Karpas-422 (cell line): ENCODE results near the gene ALG9. TPM values are rescaled to one million over a fixed set of nuclear protein-coding genes. Genes with fewer than 3 reads are reported as not detected.

Experiments used
- DNase-seq: peaks from one replicate; pipeline ENCODE4 v3.0.0-alpha.2; 2015
- H2AFZ ChIP-seq: fragments of 200-600 bp; sonication (generic); 2 replicates; pipeline ENCODE4 v1.6.1; 2014; ENCODE audit warnings: antibody characterized with exemption, low read length, mixed read lengths
- H3K27ac ChIP-seq: fragments of 200-600 bp; sonication (generic); 2 replicates; pipeline ENCODE4 v1.5.1; 2014; ENCODE audit warnings: mild to moderate bottlenecking, low read length, moderate library complexity
- H3K27me3 ChIP-seq: fragments of 200-600 bp; sonication (generic); 2 replicates; pipeline ENCODE4 v1.6.1; 2014; ENCODE audit warnings: low read length, mixed read lengths
- H3K36me3 ChIP-seq: fragments of 200-600 bp; sonication (generic); 2 replicates; pipeline ENCODE4 v1.6.1; 2014; ENCODE audit warnings: low read length, mixed read lengths; ENCODE audit not compliant: insufficient read depth
- H3K4me1 ChIP-seq: fragments of 200-600 bp; sonication (generic); 2 replicates; pipeline ENCODE4 v1.6.1; 2014; ENCODE audit warnings: mild to moderate bottlenecking, low read length, mixed read lengths
- H3K4me2 ChIP-seq: fragments of 200-600 bp; sonication (generic); 2 replicates; pipeline ENCODE4 v1.6.1; 2014; ENCODE audit warnings: low read length, low read depth, mild to moderate bottlenecking; ENCODE audit not compliant: poor library complexity, severe bottlenecking
- H3K4me3 ChIP-seq: fragments of 200-600 bp; sonication (generic); 2 replicates; pipeline ENCODE4 v1.5.1; 2014; ENCODE audit warnings: mild to moderate bottlenecking, antibody characterized with exemption, low read length, mixed read lengths
- H3K79me2 ChIP-seq: fragments of 200-600 bp; sonication (generic); 2 replicates; pipeline ENCODE4 v1.6.1; 2014; ENCODE audit warnings: mild to moderate bottlenecking, low read length, mixed read lengths
- H3K9ac ChIP-seq: fragments of 200-600 bp; sonication (generic); 2 replicates; pipeline ENCODE4 v1.6.0; 2014; ENCODE audit warnings: low read length
- H3K9me2 ChIP-seq: fragments of 200-600 bp; sonication (generic), shearing (Covaris generic); replicated peaks from 2 replicates; pipeline ENCODE4 v1.6.0; 2014; ENCODE audit warnings: mild to moderate bottlenecking, low read length, moderate library complexity; ENCODE audit not compliant: insufficient read depth
- H3K9me3 ChIP-seq: fragments of 300-700, 200-600 bp; sonication (generic); 2 replicates; pipeline ENCODE4 v1.6.1; 2014; ENCODE audit warnings: low read length, mixed read lengths
- H4K20me1 ChIP-seq: fragments of 200-600 bp; sonication (generic); 2 replicates; pipeline ENCODE4 v1.6.1; 2014; ENCODE audit warnings: mild to moderate bottlenecking, antibody characterized with exemption, low read length, low read depth; ENCODE audit not compliant: insufficient read depth
- total RNA-seq: library from RNA; depleted of rRNA; stranded (reverse); fragments of >200 nt; shearing (Covaris generic); gene quantifications from 2 replicates; pipeline ENCODE4 v1.2.3, GENCODE V29; 2014; ENCODE audit warnings: low replicate concordance

ALG9 gene
- total RNA-seq, 1 experiment from 2014 or later: 14.2 TPM

GRCh38 chr11:111913031-111913861 lies 41.9 kb upstream of the ALG9 start:
- Histone ChIP-seq H3K27ac (no peak overlapping the region), H2AFZ (no peak overlapping the region), H3K9ac (no peak overlapping the region), H3K9me2 (no peaks in the 10 kb centered on the region), H3K36me3 (no peaks in the 10 kb centered on the region), H3K27me3 (no peaks in the 10 kb centered on the region), H3K4me1 (no peaks in the 10 kb centered on the region), H3K4me2 (no peak overlapping the region), H4K20me1 (no peaks in the 10 kb centered on the region), H3K4me3 (no peak overlapping the region), H3K79me2 (no peaks in the 10 kb centered on the region), H3K9me3 (no peaks in the 10 kb centered on the region)
- no peak for DNase-seq

- Histone ChIP-seq H3K27me3 (no peaks in the 10 kb centered on the region), H3K9ac (no peak within 1 kb of the TSS), H4K20me1 (no peaks in the 10 kb centered on the region), H3K4me1 (no peaks in the 10 kb centered on the region), H3K27ac (no peak within 1 kb of the TSS), H3K4me3 (no peak within 1 kb of the TSS), H2AFZ (no peak within 1 kb of the TSS), H3K36me3 (no peaks in the 10 kb centered on the region), H3K9me3 (no peaks in the 10 kb centered on the region), H3K4me2 (no peak within 1 kb of the TSS), H3K9me2 (no peaks in the 10 kb centered on the region), H3K79me2 (no peaks in the 10 kb centered on the region)
- no peak for DNase-seq
Measured at GRCh38 chr11:111912535-111912934, 41.2 kb upstream of the ALG9 start, which contains the start of gene HSPB2. HSPB2 (plus strand) TSS chr11:111912734; CDS start chr11:111912830, 96 bp downstream.

- H3K4me2 ChIP-seq: no peak within 1 kb of the TSS
- no peaks in the 10 kb centered on the region for H3K4me1 ChIP-seq
- no peak within 1 kb of the TSS for H2AFZ ChIP-seq
- no peaks in the 10 kb centered on the region for H3K9me2 ChIP-seq
- H3K9me3 ChIP-seq: no peaks in the 10 kb centered on the region
- H3K36me3 ChIP-seq: no peaks in the 10 kb centered on the region
- no peaks in the 10 kb centered on the region for H3K79me2 ChIP-seq
- no peaks in the 10 kb centered on the region for H4K20me1 ChIP-seq
- H3K27me3 ChIP-seq: no peaks in the 10 kb centered on the region
- DNase-seq: no peak
- no peak within 1 kb of the TSS for H3K9ac ChIP-seq
- no peak within 1 kb of the TSS for H3K4me3 ChIP-seq
- H3K27ac ChIP-seq: no peak within 1 kb of the TSS
Measured at GRCh38 chr11:111911563-111912401, 40.4 kb upstream of the ALG9 start, which contains the start of gene CRYAB. CRYAB (minus strand) TSS chr11:111911770; CDS start chr11:111911724, 46 bp downstream.

GRCh38 chr11:111910676-111911562 lies 39.5 kb upstream of the ALG9 start:
- H3K9me3 ChIP-seq: no peaks in the 10 kb centered on the region
- H3K27ac ChIP-seq: no peak overlapping the region
- no peak overlapping the region for H3K4me2 ChIP-seq
- H2AFZ ChIP-seq: no peak overlapping the region
- no peaks in the 10 kb centered on the region for H3K79me2 ChIP-seq
- H4K20me1 ChIP-seq: no peaks in the 10 kb centered on the region
- H3K27me3 ChIP-seq: no peaks in the 10 kb centered on the region
- no peaks in the 10 kb centered on the region for H3K4me1 ChIP-seq
- H3K4me3 ChIP-seq: no peak overlapping the region
- H3K36me3 ChIP-seq: no peaks in the 10 kb centered on the region
- no peak for DNase-seq
- no peak overlapping the region for H3K9ac ChIP-seq
- no peaks in the 10 kb centered on the region for H3K9me2 ChIP-seq

- H3K4me3 ChIP-seq: no peak overlapping the region
- H4K20me1 ChIP-seq: no peaks in the 10 kb centered on the region
- no peak overlapping the region for H3K9ac ChIP-seq
- no peak overlapping the region for H2AFZ ChIP-seq
- H3K79me2 ChIP-seq: no peaks in the 10 kb centered on the region
- H3K4me2 ChIP-seq: no peak overlapping the region
- DNase-seq: no peak
- no peaks in the 10 kb centered on the region for H3K9me3 ChIP-seq
- H3K27me3 ChIP-seq: no peaks in the 10 kb centered on the region
- no peaks in the 10 kb centered on the region for H3K4me1 ChIP-seq
- no peaks in the 10 kb centered on the region for H3K36me3 ChIP-seq
- no peaks in the 10 kb centered on the region for H3K9me2 ChIP-seq
- no peak overlapping the region for H3K27ac ChIP-seq
Measured at GRCh38 chr11:111909378-111909777, 38.0 kb upstream of the ALG9 start.

GRCh38 chr11:111908639-111909305 lies 37.4 kb upstream of the ALG9 start:
- Histone ChIP-seq H3K79me2 (no peaks in the 10 kb centered on the region), H3K4me1 (no peaks in the 10 kb centered on the region), H2AFZ (no peak overlapping the region), H3K4me2 (no peak overlapping the region), H3K27me3 (no peaks in the 10 kb centered on the region), H4K20me1 (no peaks in the 10 kb centered on the region), H3K9ac (no peak overlapping the region), H3K27ac (no peak overlapping the region), H3K4me3 (no peak overlapping the region), H3K36me3 (no peaks in the 10 kb centered on the region), H3K9me2 (no peaks in the 10 kb centered on the region), H3K9me3 (no peaks in the 10 kb centered on the region)
- no peak for DNase-seq

GRCh38 chr11:111906680-111907079 lies 35.3 kb upstream of the ALG9 start:
- Histone ChIP-seq H3K27me3 (no peaks in the 10 kb centered on the region), H3K4me1 (no peaks in the 10 kb centered on the region), H4K20me1 (no peaks in the 10 kb centered on the region), H3K4me3 (no peak overlapping the region), H3K79me2 (no peaks in the 10 kb centered on the region), H3K27ac (no peak overlapping the region), H2AFZ (no peak overlapping the region), H3K9me2 (no peaks in the 10 kb centered on the region), H3K9me3 (no peaks in the 10 kb centered on the region), H3K4me2 (no peak overlapping the region), H3K36me3 (no peaks in the 10 kb centered on the region), H3K9ac (no peak overlapping the region)
- no peak for DNase-seq
